Stimulated activated CD8-positive, alpha-beta memory T cell treated with anti-CD3 and anti-CD28 coated beads, Interleukin-4, amount 100 ng/mL, for 4 hours (primary cell): Measurements from ENCODE around the gene MYLK.

Source experiments
- DNase-seq, 2 donors: peaks; one replicate each; pipeline ENCODE4 v3.0.0-alpha.2; 2020; ENCODE audit warnings: low read depth in 2 of 2, low spot score in 1 of 2

The MYLK gene

DNA sequence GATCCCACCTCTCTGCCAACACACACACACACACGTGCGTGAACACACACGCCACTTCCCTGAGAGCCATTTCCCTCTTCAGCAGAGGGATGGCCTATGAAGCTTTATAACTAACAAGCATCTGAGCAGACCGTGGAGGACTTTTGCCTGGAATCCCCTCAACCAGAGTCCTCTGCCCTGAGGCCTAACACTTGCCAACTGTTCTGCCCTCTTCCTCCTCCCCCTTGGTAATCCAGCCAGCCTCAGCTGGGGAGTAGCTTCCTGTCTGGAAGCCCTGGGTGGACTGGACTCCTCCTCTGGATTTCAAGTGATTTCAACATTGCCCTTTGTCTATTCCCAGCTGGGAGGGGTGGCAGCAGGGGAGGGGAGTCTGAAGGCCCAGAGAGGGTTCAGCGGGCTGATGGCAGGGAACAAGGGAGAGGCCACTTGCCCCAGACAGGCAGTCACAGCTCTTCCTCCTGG lies 230.9 kb downstream of the MYLK start:
- DNase-seq = no peak

DNA sequence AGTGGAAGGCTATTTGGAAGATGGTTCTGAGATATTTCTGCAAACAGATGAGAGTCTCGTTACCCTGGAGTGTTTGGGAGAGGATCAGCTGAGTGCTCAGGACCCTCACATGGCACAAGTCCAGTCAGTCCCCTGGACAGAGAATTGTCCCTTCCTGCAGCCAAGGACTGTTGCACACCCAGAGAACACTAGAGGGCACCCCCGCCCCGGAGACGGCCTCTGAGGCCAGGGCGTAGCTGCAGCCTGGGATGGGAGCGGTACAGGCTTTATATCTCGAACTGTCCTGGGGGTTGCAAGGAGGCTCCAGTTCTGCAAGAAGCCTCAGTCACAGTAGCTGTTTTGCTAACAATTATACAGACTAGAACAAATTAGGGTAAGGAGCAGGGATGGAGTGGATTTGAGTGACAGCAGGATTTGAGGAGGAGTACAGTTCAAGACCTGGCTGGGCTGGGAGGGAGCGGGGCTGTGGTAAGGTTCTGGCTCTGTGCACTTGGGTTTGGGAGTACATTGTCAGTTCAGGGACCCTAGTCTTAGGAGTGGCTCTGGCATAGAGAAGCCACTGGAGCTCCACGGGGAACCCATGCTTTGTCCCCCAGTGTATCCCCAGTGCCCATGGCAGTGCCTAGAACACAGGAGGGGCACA lies 231.7 kb downstream of the MYLK start:
- DNase-seq = no peak

DNA sequence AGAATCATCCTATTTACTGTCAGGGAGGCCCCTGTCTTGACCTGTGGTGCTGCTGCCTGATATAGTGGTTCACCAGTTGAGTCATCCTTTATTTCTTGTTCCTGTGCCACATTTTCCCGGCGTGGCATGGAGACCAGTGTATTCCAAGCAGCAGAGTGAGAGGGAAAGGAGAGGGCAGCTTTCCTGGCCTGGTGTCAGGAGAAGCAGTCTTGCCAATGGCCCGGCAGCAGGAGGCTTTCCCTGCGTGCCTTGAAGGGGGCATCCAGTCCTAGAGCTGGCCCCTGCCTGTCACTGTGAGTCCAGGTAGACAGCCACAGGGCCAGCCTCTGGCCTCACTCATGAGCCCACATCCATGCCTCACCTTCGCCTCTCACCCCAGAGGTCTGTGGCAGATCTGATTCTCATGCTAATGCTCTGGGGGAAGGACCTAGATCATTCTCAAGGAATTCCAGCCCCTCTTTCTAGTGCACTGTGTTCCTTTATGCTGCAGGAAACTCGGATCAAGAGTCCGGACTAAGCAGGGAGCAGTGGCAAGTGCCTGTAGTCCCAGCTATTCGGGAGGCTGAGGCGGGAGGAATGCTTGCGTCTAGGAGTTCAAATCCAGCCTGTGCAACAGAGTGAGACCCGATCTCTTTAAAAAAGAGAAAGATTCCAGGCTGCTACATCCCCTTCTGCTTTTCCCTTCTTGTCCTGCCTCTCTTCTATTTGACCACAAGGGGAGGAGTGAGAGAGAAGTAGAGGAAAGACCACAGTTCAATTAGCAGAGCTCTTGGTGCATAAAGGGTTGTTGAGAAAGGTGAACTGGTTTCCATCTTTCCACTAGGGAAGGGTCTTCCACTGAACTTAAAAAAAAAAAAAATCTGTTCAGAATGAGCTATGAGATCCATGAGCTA lies 232.4 kb downstream of the MYLK start:
- no peak for DNase-seq

DNA sequence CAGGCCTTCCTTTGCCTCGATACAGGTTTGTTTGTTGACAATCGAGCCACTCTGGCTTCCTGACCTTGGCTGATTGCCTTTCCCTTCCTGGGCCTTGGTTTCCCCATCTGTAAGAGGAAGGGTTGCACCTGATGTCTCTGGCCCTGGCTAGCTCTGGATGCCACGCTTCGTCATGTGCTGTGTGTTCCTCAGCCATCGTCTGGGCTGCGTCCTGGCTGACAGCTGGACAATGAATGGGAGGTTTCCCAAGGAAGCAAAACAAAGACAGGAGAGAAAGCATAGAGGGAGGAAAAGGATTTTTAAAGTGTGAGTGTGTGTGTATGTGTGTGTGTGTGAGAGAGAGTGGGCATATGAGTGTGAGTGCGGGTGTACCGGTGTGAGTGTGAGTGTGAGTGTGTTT lies 234.0 kb downstream of the MYLK start:
- DNase-seq = no peak

DNA sequence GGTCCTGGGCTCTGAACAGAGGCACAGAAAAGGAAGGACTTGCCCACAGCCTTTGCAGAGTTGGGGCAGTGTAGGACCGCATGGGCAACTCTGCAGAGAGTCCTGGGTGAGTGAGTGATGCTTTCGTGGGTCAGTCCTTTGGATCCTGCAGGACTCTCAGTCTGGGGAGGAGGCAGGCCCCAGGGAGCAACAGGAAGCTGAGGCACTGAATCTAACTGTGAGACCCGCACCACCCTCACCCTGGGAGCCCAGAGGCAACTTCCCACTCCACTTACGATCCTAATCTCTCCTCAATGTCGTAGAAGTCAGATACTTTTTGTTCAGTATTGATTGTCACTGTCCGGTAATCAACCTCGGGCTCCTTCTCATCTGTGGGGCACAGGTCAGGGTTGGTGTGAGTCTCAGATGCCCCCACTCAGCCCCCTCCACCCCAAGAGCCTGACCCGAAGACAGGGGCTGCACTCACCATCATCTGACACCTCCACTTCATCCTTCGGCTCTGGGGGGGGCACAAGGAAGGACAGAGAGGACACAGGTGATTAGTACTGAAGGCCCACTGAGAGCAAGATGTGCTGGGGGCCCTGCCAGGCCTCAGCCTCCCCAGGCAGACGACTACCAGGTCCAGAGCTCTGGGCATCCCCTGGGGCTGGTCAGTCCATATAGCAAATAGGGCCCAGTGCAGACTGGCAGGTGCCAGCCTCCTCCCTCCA lies 235.3 kb downstream of the MYLK start:
- no peak for DNase-seq

DNA sequence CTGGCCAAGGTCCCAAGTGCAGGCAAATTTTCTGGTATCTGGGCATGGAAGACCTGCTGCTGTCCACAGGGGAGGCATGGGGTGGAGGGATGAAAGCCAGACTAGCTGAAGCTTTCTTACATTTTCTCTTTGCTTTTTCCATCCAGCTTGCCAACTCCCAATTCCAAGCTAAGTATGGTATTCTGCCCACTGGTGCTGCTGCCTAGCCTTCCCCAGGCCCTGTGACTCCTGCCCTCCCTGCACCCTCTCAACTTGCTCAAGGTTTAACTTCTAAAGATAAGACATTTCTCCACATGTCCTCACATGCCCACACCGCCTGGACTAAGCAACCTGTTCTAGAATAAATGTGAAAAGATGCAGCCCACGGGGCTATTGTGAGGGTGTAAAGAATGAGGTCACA lies 239.8 kb downstream of the MYLK start:
- no peak for DNase-seq

DNA sequence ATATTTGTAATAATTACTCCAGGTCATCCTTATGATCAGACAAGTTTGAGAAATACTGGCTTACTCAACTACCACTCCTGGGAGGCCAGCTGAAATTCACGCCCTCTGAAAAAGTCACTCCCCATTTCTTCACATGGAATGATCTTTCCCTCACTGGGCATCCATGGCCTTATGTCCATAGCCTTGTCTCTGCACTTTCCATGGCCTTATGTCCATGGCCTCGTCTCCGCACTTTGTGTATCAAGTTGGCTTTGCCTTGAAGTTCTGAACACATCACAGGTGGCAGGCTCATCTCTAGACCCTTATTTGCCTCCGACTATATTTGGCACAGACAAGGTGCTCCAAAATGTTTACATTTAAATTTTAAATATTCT lies 241.2 kb downstream of the MYLK start:
- no peak for DNase-seq

DNA sequence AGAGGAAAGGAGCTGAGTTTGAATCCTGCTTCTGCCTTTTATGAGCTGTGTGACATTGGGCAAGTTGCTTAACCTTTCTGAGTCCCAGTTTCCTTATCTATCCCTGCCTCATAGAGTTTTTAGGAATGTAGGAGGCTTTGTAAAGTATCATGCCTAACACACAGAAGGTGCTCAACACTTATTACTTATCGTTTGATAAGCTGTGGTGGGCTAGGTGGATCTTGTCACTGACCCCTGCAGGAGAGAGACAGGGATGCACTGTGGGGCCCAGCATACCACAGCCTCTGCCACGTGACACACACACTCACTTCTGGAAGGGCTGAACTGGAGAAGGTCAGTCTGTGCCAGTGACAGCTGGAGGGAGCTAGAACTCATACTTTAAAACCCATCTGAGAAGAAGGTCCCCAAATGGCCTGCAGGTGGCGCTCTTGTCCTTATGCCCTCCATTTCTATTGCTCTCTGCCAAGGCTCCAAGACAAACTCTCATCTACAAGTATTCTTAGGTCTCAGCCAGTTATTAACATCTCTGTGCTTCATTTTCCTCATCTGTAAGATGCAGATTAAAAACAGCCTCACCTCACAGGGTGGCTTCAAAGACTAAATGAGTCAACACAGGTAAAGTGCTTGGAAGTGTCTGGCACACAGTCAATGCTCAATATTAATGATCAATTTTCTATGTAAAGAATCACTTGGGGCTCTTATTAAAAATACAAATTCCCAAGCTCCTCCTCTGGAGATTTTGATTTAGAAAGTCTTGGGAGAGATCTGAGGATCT lies 241.8 kb downstream of the MYLK start:
- peak in 1 of 2 donors; percentile 12 for DNase-seq

DNA sequence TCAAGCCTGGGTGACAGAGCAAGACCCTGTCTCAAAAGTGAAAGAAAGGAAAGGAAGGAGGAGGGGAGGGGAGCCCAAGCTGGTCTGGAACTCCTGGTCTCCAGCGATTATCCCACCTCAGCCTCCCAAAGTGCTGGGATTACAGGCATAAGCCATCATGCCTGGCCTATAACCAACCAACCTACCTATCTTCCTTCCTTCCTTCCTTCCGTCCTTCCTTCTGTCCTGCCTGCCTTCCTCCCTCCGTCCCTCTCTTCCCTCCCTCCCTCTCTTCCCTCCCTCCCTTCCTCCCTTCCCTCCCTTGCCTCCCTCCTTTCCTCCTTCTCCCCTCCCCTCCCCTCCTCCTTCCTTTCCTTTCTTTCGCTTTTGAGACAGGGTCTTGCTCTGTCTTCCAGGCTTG lies 242.6 kb downstream of the MYLK start:
- no peak for DNase-seq

DNA sequence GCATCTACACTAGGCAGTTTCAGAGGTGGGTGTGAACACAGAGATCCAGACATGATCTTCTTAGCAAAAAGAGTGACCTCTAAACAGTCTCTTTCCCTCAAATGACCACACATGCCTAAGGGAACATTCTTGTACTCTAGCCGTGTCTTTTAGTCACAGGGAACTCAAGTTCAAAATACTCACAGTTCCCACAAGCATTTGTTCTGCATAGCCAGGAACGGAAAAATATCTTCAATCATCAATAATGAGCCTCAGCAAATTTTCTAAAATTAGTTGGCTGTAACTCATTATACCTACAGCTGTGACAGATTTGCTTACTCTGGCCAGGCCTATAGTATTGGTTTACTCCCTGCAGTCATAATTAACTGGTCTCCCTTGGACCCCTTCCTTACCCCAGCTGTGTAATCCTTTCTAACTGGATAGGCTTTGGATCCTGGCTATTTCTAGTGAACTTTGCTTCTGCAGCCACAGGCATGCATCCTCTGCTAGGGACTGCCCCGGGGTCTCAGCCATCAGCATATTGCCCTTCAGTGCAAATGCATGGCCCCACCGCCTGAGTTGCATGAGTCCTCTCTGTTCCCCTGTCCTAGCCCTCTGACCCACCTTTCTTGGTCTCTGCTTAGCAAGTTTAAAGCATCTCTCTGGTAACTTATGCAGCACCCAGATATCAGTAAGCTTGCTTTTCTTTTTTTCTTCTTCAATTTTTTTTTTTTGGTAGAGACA lies 243.2 kb downstream of the MYLK start:
- no peak for DNase-seq

DNA sequence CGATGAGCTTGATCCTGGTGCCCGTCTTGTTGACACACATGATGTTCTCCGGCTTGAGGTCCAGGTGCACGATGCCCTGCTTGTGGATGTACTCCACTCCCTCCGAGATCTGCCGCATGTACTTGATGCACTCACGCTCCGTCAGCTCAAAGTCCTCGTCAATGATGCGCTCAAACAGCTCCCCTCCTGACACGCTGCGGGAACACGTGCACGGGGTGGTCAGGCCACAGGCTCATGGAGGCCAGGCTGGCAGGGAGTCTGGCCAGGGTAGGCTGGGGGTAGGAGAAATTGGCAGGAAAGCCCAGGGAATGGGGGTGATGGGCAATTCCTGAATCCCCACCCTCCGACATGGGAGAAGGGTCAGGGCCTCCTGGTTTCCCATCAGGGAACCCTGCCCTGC lies 243.8 kb downstream of the MYLK start:
- no peak for DNase-seq

DNA sequence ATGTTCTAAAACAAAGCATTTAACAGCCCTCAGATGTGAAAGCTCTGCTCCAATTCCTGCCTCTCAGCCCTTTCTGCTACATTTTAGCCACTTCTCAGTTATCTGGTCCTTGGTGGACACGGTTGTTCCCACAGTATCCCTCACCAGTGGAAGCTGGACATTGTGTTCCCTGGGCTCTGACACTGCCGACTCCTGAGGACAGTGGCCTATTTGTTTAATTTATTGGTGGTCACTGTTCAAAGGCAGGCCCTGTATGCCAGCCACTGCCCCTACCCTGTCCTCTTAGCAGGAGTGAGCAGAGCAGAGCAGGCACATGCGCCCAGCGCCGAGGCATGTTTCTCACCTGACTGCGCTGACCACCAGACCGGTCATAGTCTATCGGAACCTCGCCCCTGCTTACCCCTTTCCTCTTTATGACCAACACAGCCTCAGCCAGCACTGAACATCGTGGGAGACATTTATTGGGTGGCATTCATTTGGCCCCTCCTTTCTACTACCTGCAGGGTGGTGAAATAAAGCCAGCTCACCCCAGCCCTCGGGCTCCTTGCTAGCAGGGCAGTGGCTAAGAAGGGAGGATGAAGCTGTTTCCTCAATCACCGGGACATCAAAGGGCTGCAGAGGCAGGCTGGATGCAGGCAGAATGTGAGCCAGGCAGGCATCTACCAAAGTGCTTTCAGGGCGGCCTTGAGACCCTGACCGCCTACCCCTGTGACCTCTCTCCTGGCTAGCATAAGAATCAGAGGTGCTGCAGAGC lies 245.0 kb downstream of the MYLK start:
- DNase-seq = no peak

DNA sequence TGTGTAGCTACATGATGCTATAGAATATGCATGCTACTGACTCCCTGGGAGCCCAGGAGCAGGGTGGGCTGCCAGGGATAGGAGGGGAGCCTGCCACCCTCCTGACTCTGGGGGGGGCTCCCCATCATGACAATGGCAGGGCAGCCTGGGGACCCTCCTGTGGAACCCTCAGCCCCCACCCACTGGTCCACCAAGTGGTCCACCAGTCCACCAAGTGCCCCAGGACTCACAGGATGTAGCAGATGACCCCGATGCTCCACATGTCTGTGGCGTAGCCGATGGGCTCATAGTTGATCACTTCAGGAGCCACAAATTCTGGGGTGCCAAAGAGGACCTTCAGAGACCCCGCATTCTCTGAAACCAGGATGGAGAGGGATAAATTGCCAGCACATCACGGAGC lies 246.3 kb downstream of the MYLK start:
- DNase-seq = no peak

DNA sequence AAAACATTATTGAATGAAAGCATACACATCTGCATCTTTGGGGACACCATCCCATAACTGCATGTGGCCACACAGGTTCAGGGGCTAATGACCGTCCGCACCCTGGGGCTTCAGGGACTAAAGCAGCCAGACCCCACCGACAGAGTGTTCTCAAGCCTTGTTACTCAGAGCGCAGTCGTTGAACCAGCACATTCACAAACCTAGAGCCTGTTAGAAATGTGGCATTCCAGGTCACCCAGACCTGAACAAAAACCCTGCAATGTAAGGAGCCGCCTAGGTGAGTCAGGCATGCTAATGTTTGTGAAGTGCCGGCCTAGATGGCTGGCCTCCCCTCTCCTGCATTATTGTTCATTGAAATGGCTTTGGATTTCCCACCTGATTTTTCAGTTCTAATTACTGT lies 247.0 kb downstream of the MYLK start:
- no peak for DNase-seq

DNA sequence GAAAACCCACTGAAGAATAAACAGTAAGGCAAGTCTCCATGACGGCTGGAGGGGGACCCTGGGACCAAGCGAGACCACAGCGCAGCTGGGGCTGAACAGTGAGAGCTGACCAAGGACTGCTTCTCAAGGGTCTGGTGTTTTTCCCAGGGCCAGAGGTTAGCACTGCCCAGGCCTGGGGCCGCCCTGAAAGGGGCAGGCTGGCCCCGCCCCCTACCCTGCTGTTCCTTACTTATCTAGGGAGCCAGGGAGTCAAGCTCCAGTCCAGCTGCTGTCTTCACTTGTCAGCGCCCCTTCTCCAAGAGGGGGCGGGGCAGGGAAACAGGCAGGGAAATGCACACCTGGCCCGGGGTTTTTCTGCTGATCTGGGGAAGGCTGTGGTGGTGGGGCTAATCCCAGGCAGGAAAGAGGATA lies 247.7 kb downstream of the MYLK start:
- DNase-seq = no peak

DNA sequence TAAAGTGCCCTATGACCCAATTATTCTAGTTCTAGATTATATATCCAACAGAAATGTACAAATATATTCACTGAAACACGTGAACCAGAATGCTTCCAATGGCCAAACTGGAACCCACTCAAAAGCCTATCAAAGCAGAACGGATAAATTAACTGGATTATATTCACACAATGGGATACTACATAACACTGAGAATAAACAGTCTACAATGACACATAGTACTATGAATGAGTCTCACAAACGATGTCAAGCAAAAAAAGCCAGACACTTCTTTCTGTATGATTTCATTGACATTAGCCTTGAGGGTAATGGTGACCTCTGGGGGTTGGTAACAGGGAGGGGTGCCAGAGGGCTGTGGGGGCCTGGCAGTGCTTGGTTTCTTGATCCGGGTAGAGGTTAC lies 248.4 kb downstream of the MYLK start:
- no peak for DNase-seq

DNA sequence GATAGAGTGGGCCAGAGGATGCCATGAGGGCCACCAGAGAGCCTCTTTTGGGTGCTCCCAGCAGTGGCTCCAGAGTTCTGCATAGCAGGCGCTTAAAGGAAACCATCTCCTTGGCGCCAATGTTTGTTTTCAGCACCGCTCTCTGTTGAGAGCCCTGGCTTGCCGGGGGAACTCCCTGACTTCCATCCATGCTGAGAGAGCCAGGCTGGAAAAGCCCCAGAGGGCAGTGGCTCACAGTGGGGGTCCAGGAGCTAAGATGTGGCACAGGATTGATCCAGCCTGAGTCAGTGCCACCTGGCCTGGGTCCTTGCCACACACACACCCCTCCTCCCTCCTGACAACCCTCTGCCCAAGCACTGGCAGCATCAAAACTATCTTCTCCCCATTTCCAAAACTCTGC lies 248.9 kb downstream of the MYLK start:
- DNase-seq = no peak

DNA sequence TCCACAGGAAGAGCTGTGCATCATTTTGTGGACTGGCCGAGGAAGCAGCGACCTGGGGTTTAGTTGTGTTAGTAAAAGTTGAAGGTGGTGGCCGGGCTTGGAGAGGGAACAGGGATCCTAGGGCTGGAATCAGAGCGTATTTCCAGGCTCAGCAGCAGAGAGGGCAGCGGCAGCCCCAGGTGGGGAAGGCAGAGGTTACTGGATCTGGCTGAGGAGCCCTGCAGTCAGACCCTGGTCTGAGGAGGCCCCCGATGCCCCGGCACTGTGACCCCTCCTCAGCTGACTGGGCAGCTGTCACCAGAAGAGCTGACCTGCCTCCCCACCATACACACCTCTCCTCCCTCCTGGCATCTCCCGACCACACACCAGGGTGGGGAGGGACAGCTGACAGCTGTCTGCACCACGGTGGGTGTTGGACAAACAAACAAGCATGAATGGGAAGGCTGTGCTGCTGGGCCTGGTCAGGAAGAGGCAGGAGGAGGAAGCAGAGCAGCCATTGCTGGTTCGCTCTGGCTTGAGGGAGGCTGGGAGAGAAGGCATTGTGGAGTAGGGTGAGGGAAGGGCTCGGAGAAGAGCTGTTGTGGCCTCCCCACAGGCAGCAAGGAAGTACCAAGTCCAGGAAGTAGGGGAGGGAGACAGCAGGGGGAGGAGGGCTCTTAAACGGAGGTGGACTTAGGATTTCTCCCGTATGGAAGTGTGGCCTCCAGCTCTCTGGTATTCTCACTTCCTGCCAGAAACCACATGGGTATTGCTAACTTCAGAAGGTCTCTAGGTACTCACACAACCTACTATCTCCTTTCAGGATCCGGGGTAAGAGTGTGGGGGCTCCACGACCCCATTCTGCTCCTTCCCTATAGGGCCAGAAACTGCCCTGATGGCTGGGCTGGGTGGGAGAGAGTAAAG lies 249.7 kb downstream of the MYLK start:
- no peak for DNase-seq

DNA sequence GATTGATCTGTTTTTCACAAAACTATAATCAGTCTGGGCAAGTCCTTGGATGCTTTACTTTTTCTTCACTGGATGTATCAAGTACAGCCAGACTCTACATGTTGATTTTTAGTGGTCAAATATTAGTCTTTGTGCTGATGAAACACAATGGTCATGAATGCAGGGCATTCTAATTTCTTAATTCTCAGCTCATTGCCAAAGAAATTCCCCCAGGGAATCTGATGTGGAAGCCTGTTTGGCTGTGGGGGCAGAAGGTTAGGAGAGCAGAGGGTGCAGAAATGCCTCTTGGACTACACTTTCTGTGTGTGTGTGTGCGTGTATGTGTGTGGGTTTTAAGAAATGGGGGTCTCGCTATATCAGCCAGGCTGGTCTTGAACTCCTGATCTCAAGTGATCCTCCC lies 250.6 kb downstream of the MYLK start:
- DNase-seq = no peak
